Endothelial cell of umbilical vein (primary cell): ENCODE data around the gene SLC25A26. TPM values are rescaled to one million over a fixed set of nuclear protein-coding genes. Genes with fewer than 3 reads are reported as not detected.

Source experiments
- BruUV-seq: library from RNA; stranded (reverse); fragments of 400-500 nt; replicated peaks from 2 replicates; lab custom pipeline; 2021; lab: Mats Ljungman, UMichigan
- CTCF ChIA-PET: fragments of 300-600, 350-600 bp; sonication (Branson Sonifier 250); formaldehyde crosslinking; loops from one replicate; lab custom pipeline; 2021; ENCODE audit warnings: antibody characterized with exemption, inconsistent platforms; lab: Charles Lee
- POLR2A ChIA-PET: fragments of 300-600, 350-600 bp; sonication (Branson Sonifier 250); formaldehyde crosslinking; loops from one replicate; lab custom pipeline; 2021; ENCODE audit warnings: antibody characterized with exemption, inconsistent platforms; lab: Charles Lee
- DNase-seq: peaks from one replicate; pipeline ENCODE4 v3.0.0-alpha.2; 2011; ENCODE audit warnings: low read depth, low spot score
- FAIRE-seq: peaks from 2 replicates; lab custom pipeline; 2011; peaks lifted over from hg19 to GRCh38; lab: Jason Lieb, UNC
- H2AFZ ChIP-seq: 2 replicates; pipeline ENCODE4 v1.6.0; 2012; ENCODE audit warnings: low read depth, low read length, control low read depth, inconsistent platforms
- H3K27ac ChIP-seq: 2 replicates; pipeline ENCODE4 v1.5.1; 2011; ENCODE audit warnings: low read depth, mild to moderate bottlenecking, control low read depth, low read length, moderate library complexity; ENCODE audit not compliant: insufficient read depth
- H3K27me3 ChIP-seq, 2 experiments: 2 replicates each; pipeline versions ENCODE4 v1.6.0 to v1.6.1; 2011; ENCODE audit warnings: low read length in 2 of 2, mixed read lengths in 1 of 2; ENCODE audit not compliant: control insufficient read depth in 2 of 2, insufficient read depth in 2 of 2
- H3K36me3 ChIP-seq, 2 experiments: 2 replicates in 1 of 2; 3 replicates in 1 of 2; pipeline ENCODE4 v1.5.1; 2011; ENCODE audit warnings: low read length in 2 of 2, mild to moderate bottlenecking in 1 of 2, moderate library complexity in 1 of 2; ENCODE audit not compliant: control insufficient read depth in 2 of 2, insufficient read depth in 2 of 2; ENCODE audit errors: extremely low read depth in 1 of 2
- H3K4me1 ChIP-seq: 3 replicates; pipeline ENCODE4 v1.5.1; 2011; ENCODE audit warnings: mild to moderate bottlenecking, low read length; ENCODE audit not compliant: control insufficient read depth, insufficient read depth; ENCODE audit errors: extremely low read depth
- H3K4me2 ChIP-seq: 2 replicates; pipeline ENCODE4 v1.6.1; 2011; ENCODE audit warnings: low read length, control low read depth, mixed read lengths; ENCODE audit not compliant: insufficient read depth
- H3K4me3 ChIP-seq, 3 experiments: fragments of 200-600 bp in 1 of 3; sonication (generic), shearing (Covaris generic) in 1 of 3; replicated peaks in 1 of 3; 2 replicates each; pipeline ENCODE4 v1.5.1; 2011 to 2016; ENCODE audit warnings: control low read depth in 3 of 3, low read length in 3 of 3, mild to moderate bottlenecking in 2 of 3, inconsistent platforms in 1 of 3, low read depth in 1 of 3, moderate library complexity in 1 of 3; ENCODE audit not compliant: insufficient read depth in 1 of 3
- H3K79me2 ChIP-seq: 2 replicates; pipeline ENCODE4 v1.6.0; 2012; ENCODE audit warnings: low read length, inconsistent platforms; ENCODE audit not compliant: control insufficient read depth, insufficient read depth
- H3K9ac ChIP-seq: replicated peaks from 2 replicates; pipeline ENCODE3; 2011; ENCODE audit warnings: low read length, control low read depth; ENCODE audit not compliant: insufficient read depth; ENCODE audit errors: extremely low read depth
- H3K9me1 ChIP-seq: replicated peaks from 3 replicates; pipeline ENCODE4 v1.6.0; 2011; ENCODE audit warnings: mild to moderate bottlenecking, low read length; ENCODE audit not compliant: control insufficient read depth, insufficient read depth; ENCODE audit errors: extremely low read depth
- H3K9me3 ChIP-seq: replicated peaks from 2 replicates; pipeline ENCODE4 v1.5.1; 2012; ENCODE audit warnings: low read length, inconsistent platforms; ENCODE audit not compliant: control insufficient read depth, insufficient read depth
- H4K20me1 ChIP-seq: replicated peaks from 2 replicates; pipeline ENCODE3; 2011; ENCODE audit warnings: mild to moderate bottlenecking, low read length; ENCODE audit not compliant: control insufficient read depth, insufficient read depth; ENCODE audit errors: extremely low read depth
- CTCF ChIP-seq, 2 donors: IDR thresholded peaks; 1 replicate in 1 of 2; 2 replicates in 1 of 2; pipeline ENCODE4 v1.5.1; 2011; ENCODE audit warnings: low read length in 2 of 2, mild to moderate bottlenecking in 2 of 2, moderate library complexity in 2 of 2, control low read depth in 1 of 2, inconsistent platforms in 1 of 2, low read depth in 1 of 2; ENCODE audit not compliant: insufficient read depth in 1 of 2; ENCODE audit errors: extremely low read depth in 1 of 2
- EZH2 ChIP-seq: IDR thresholded peaks from 2 replicates; pipeline ENCODE4 v1.6.1; 2012; ENCODE audit warnings: borderline replicate concordance, low read depth, mild to moderate bottlenecking, moderate library complexity, low read length, inconsistent platforms; ENCODE audit not compliant: severe bottlenecking
- FOS ChIP-seq: IDR thresholded peaks from 2 replicates; pipeline ENCODE4 v1.6.1; 2011; ENCODE audit warnings: mild to moderate bottlenecking, low read length, moderate library complexity, borderline replicate concordance; ENCODE audit not compliant: insufficient read depth
- GATA2 ChIP-seq: IDR thresholded peaks from 2 replicates; pipeline ENCODE4 v1.7.0; 2011; ENCODE audit warnings: low read depth, mild to moderate bottlenecking, moderate library complexity, mixed read lengths, low read length; ENCODE audit not compliant: insufficient read length, insufficient read depth
- JUN ChIP-seq: IDR thresholded peaks from 2 replicates; pipeline ENCODE4 v1.6.1; 2011; ENCODE audit warnings: borderline replicate concordance, low read depth; ENCODE audit not compliant: insufficient read length, insufficient read depth
- MAX ChIP-seq: IDR thresholded peaks from 2 replicates; pipeline ENCODE4 v1.6.1; 2011; ENCODE audit not compliant: insufficient read depth, insufficient read length
- MYC ChIP-seq: IDR thresholded peaks from one replicate; pipeline ENCODE4 v1.6.1; 2011; ENCODE audit warnings: mild to moderate bottlenecking, low read depth, low read length
- POLR2A ChIP-seq: IDR thresholded peaks from 2 replicates; pipeline ENCODE4 v1.6.1; 2012; ENCODE audit warnings: low read depth, mild to moderate bottlenecking, control low read depth, low read length
- POLR2AphosphoS5 ChIP-seq: IDR thresholded peaks from 2 replicates; pipeline ENCODE4 v1.6.1; 2012; ENCODE audit warnings: low read depth, mild to moderate bottlenecking, control low read depth, low read length, moderate library complexity; ENCODE audit not compliant: insufficient read depth
- dilution Hi-C: fragments of 300-500 bp; cut with MboI; formaldehyde crosslinking; loops from one replicate; pipeline ENCODE4 v1.15.0; 2019; ENCODE audit warnings: low sequenced_read_pairs; ENCODE audit not compliant: extremely low pct_ligation_motif_present
- intact Hi-C: fragments of 100-400 bp; cut with micrococcal nuclease; formaldehyde crosslinking; loops from one replicate; pipeline ENCODE4 v1.10.0; 2022
- polyA plus RNA-seq, 4 experiments: library from polyadenylated mRNA; depleted of rRNA in 3 of 4; stranded (reverse) in 3 of 4; unstranded in 1 of 4; fragments of >200 nt; gene quantifications; 2 replicates each; pipeline versions ENCODE4 v1.2.1 to v1.2.3, GENCODE V29; 2011 to 2012; ENCODE audit warnings: missing spikeins in 1 of 4
- total RNA-seq: library from RNA; stranded (reverse); gene quantifications from 2 replicates; pipeline ENCODE4 v1.2.3, GENCODE V29; 2021

The SLC25A26 gene
- total and polyA plus RNA-seq, 2 donors (not counting 3 experiments of a cell fraction or from before 2014, with no cell fraction given): 11.8 to 23.5 TPM

GRCh38 chr3:66182246-66182645, 38.6 kb upstream of the SLC25A26 start:
- H3K27ac ChIP-seq: no peak overlapping the region
- H3K9me1 ChIP-seq: no peaks in the 10 kb centered on the region
- intact Hi-C loops: no loop called here
- no peaks in the 10 kb centered on the region for H3K79me2 ChIP-seq
- no peak overlapping the region for H2AFZ ChIP-seq
- TF ChIP-seq POLR2A: no peak
- no peak for TF ChIP-seq JUN
- no peak for TF ChIP-seq MAX
- TF ChIP-seq CTCF (IDR thresholded peaks at IDR 0.05; ENCODE audit: extremely low read depth in 1 of 2, insufficient read depth in 1 of 2, low read depth in 1 of 2, low read length in 2 of 2): no peak
- TF ChIP-seq FOS: no peak
- TF ChIP-seq EZH2: no peak
- TF ChIP-seq POLR2AphosphoS5: no peak
- TF ChIP-seq MYC: no peak
- TF ChIP-seq GATA2: no peak
- no peaks in the 10 kb centered on the region for H4K20me1 ChIP-seq
- no peak overlapping the region for H3K4me3 ChIP-seq
- no peaks in the 10 kb centered on the region for H3K9me3 ChIP-seq
- no peak for FAIRE-seq
- dilution Hi-C loops: no loop called here
- DNase-seq: no peak
- no peaks in the 10 kb centered on the region for H3K4me1 ChIP-seq
- BruUV-seq: no TSS peak
- no peak overlapping the region for H3K9ac ChIP-seq
- no peaks in the 10 kb centered on the region for H3K36me3 ChIP-seq
- CTCF ChIA-PET: interaction anchor here (0.7 to 1.3 kb wide), 2 partner anchors 17 to 55 kb away, joined by 3 read pairs; no protein-coding TSS in a partner anchor
- H3K27me3 ChIP-seq: no peaks in the 10 kb centered on the region
- POLR2A ChIA-PET: no interaction called here
- no peak overlapping the region for H3K4me2 ChIP-seq
